ENCODE data around the gene BLOC1S3. TPM values are rescaled to one million over a fixed set of nuclear protein-coding genes. Genes with fewer than 3 reads are reported as not detected.

Gene BLOC1S3
- total and polyA plus RNA-seq, 4 donors: 4.2 to 17.3 (median 8.1) TPM

GRCh38 chr19:45158503-45159209 lies 19.9 kb upstream of the BLOC1S3 start:
- Histone ChIP-seq H3K4me3 (no peak overlapping the region), H3K9me3 (ENCODE audit: control insufficient read depth in 4 of 4, insufficient read depth in 3 of 4, low read length in 3 of 4) (no peaks in the 10 kb centered on the region), H3K4me1 (ENCODE audit: control insufficient read depth in 5 of 5, insufficient read depth in 5 of 5, low read length in 5 of 5) (peaks cover 0 to 5% (median 3%) of the 10 kb centered on the region in 5 donors), H3K27ac (ENCODE audit: low read depth in 1 of 2, low read length in 1 of 2) (no peak overlapping the region), H3K27me3 (ENCODE audit: control insufficient read depth in 3 of 3, insufficient read depth in 3 of 3, low read length in 2 of 3) (peaks cover 0 to 10% (median 7%) of the 10 kb centered on the region in 3 donors), H3K36me3 (ENCODE audit: control insufficient read depth in 4 of 4, insufficient read depth in 4 of 4, low read length in 4 of 4) (no peaks in the 10 kb centered on the region), H3K9ac (ENCODE audit: insufficient read depth in 1 of 2, low read length in 2 of 2) (no peak overlapping the region)
- ATAC-seq (ENCODE audit: insufficient read depth, low FRiP score): no peak
- WGBS, 2 donors: 58 to 69% methylated on average over 25 to 27 of the region's 27 CpGs
- TF ChIP-seq CTCF (IDR thresholded peaks at IDR 0.05; ENCODE audit: control extremely low read depth, extremely low read depth): no peak
- no peak for DNase-seq

GRCh38 chr19:45159210-45159970 lies 19.2 kb upstream of the BLOC1S3 start:
- DNase-seq: no peak
- peaks cover 0 to 4% (median 2%) of the 10 kb centered on the region in 3 donors for H3K27me3 ChIP-seq (ENCODE audit: control insufficient read depth in 3 of 3, insufficient read depth in 3 of 3, low read length in 2 of 3)
- no peaks in the 10 kb centered on the region for H3K36me3 ChIP-seq (ENCODE audit: control insufficient read depth in 4 of 4, insufficient read depth in 4 of 4, low read length in 4 of 4)
- no peak overlapping the region for H3K27ac ChIP-seq (ENCODE audit: low read depth in 1 of 2, low read length in 1 of 2)
- no peak overlapping the region for H3K9ac ChIP-seq (ENCODE audit: insufficient read depth in 1 of 2, low read length in 2 of 2)
- H3K9me3 ChIP-seq (ENCODE audit: control insufficient read depth in 4 of 4, insufficient read depth in 3 of 4, low read length in 3 of 4): no peaks in the 10 kb centered on the region
- ATAC-seq (ENCODE audit: insufficient read depth, low FRiP score): no peak
- TF ChIP-seq CTCF (IDR thresholded peaks at IDR 0.05; ENCODE audit: control extremely low read depth, extremely low read depth): no peak
- WGBS, 2 donors: 83 to 87% methylated on average over 12 of the region's 12 CpGs
- peaks cover 0 to 2% (median 0%) of the 10 kb centered on the region in 5 donors for H3K4me1 ChIP-seq (ENCODE audit: control insufficient read depth in 5 of 5, insufficient read depth in 5 of 5, low read length in 5 of 5)
- H3K4me3 ChIP-seq: no peak overlapping the region

GRCh38 chr19:45159971-45160324 lies 18.6 kb upstream of the BLOC1S3 start:
- TF ChIP-seq CTCF (IDR thresholded peaks at IDR 0.05; ENCODE audit: control extremely low read depth, extremely low read depth): no peak
- no peaks in the 10 kb centered on the region for H3K36me3 ChIP-seq (ENCODE audit: control insufficient read depth in 4 of 4, insufficient read depth in 4 of 4, low read length in 4 of 4)
- 87 to 93% methylated on average over 10 of the region's 10 CpGs for WGBS, 2 donors
- no peaks in the 10 kb centered on the region for H3K9me3 ChIP-seq (ENCODE audit: control insufficient read depth in 4 of 4, insufficient read depth in 3 of 4, low read length in 3 of 4)
- H3K4me1 ChIP-seq (ENCODE audit: control insufficient read depth in 5 of 5, insufficient read depth in 5 of 5, low read length in 5 of 5): peaks cover 0 to 8% (median 0%) of the 10 kb centered on the region in 5 donors
- no peak for ATAC-seq (ENCODE audit: insufficient read depth, low FRiP score)
- DNase-seq: no peak
- H3K27ac ChIP-seq (ENCODE audit: low read depth in 1 of 2, low read length in 1 of 2): no peak overlapping the region
- H3K27me3 ChIP-seq (ENCODE audit: control insufficient read depth in 3 of 3, insufficient read depth in 3 of 3, low read length in 2 of 3): peaks cover 0 to 2% (median 0%) of the 10 kb centered on the region in 3 donors
- no peak overlapping the region for H3K4me3 ChIP-seq
- H3K9ac ChIP-seq (ENCODE audit: insufficient read depth in 1 of 2, low read length in 2 of 2): no peak overlapping the region
